Chondrocyte (in vitro differentiated cells): Measurements from ENCODE around the gene NR2C1. TPM values are rescaled to one million over a fixed set of nuclear protein-coding genes. Genes with fewer than 3 reads are reported as not detected.

Experiments
- DNase-seq: peaks from one replicate; pipeline ENCODE4 v3.0.0; 2021; ENCODE audit warnings: mixed read lengths, low spot score
- H3K27ac Mint-ChIP-seq: one replicate; pipeline ENCODE4 v1.8.0; 2021; ENCODE audit warnings: mild to moderate bottlenecking, moderate library complexity, mixed read lengths; ENCODE audit not compliant: unreplicated experiment
- H3K27me3 Mint-ChIP-seq: 2 replicates; pipeline ENCODE4 v1.8.0; 2021; ENCODE audit warnings: low read depth, mixed read lengths
- H3K36me3 Mint-ChIP-seq: 2 replicates; pipeline ENCODE4 v1.8.0; 2021; ENCODE audit warnings: low read depth, mixed read lengths
- H3K4me1 Mint-ChIP-seq: 2 replicates; pipeline ENCODE4 v1.8.0; 2021; ENCODE audit warnings: low read depth, mild to moderate bottlenecking, mixed read lengths
- H3K4me3 Mint-ChIP-seq: one replicate; pipeline ENCODE4 v1.8.0; 2021; ENCODE audit warnings: mild to moderate bottlenecking, moderate library complexity, mixed read lengths; ENCODE audit not compliant: unreplicated experiment
- H3K9me3 Mint-ChIP-seq: 2 replicates; pipeline ENCODE4 v1.8.0; 2021; ENCODE audit warnings: low read depth, mixed read lengths
- total RNA-seq: library from RNA; stranded (reverse); gene quantifications from 3 replicates; pipeline ENCODE4 v1.2.1, GENCODE V29; 2021
- TF ChIP-seq, protein P1 (sequence below): fragments of 200-600 bp; sonication (generic); IDR thresholded peaks from 2 replicates; pipeline ENCODE4 v1.5.0; 2021; ENCODE audit warnings: antibody characterized with exemption, mild to moderate bottlenecking, moderate library complexity

NR2C1 gene
- total RNA-seq, 1 donor from 2014 or later: 29.7 TPM

DNA sequence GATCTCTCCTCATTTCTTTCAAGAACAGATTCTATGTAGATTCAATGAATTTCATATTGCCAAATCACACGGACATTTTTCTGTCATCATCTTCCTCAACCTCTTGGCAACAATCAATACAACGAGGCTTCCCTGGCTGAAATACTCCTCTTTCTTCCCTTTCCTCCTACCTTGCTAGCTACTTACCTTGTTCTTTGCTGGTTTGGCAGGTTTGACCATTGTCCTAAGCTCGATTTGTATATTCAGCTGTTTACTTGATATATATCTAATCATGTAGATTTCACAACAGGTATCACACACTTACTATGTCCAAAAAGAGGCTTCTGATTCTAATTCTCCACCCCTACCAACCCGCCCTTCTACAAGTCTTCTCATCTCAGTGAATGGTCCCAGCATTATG is 93.5 kb downstream of the NR2C1 start:
- peaks cover 23% of the 10 kb centered on the region for H3K4me1 Mint-ChIP-seq
- H3K27ac Mint-ChIP-seq: no peak overlapping the region
- no peaks in the 10 kb centered on the region for H3K9me3 Mint-ChIP-seq
- no peaks in the 10 kb centered on the region for H3K27me3 Mint-ChIP-seq
- no peak overlapping the region for H3K4me3 Mint-ChIP-seq
- TF ChIP-seq, protein P1, sequence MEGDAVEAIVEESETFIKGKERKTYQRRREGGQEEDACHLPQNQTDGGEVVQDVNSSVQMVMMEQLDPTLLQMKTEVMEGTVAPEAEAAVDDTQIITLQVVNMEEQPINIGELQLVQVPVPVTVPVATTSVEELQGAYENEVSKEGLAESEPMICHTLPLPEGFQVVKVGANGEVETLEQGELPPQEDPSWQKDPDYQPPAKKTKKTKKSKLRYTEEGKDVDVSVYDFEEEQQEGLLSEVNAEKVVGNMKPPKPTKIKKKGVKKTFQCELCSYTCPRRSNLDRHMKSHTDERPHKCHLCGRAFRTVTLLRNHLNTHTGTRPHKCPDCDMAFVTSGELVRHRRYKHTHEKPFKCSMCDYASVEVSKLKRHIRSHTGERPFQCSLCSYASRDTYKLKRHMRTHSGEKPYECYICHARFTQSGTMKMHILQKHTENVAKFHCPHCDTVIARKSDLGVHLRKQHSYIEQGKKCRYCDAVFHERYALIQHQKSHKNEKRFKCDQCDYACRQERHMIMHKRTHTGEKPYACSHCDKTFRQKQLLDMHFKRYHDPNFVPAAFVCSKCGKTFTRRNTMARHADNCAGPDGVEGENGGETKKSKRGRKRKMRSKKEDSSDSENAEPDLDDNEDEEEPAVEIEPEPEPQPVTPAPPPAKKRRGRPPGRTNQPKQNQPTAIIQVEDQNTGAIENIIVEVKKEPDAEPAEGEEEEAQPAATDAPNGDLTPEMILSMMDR: no peak
- DNase-seq: no peak
- peaks cover 7% of the 10 kb centered on the region for H3K36me3 Mint-ChIP-seq

DNA sequence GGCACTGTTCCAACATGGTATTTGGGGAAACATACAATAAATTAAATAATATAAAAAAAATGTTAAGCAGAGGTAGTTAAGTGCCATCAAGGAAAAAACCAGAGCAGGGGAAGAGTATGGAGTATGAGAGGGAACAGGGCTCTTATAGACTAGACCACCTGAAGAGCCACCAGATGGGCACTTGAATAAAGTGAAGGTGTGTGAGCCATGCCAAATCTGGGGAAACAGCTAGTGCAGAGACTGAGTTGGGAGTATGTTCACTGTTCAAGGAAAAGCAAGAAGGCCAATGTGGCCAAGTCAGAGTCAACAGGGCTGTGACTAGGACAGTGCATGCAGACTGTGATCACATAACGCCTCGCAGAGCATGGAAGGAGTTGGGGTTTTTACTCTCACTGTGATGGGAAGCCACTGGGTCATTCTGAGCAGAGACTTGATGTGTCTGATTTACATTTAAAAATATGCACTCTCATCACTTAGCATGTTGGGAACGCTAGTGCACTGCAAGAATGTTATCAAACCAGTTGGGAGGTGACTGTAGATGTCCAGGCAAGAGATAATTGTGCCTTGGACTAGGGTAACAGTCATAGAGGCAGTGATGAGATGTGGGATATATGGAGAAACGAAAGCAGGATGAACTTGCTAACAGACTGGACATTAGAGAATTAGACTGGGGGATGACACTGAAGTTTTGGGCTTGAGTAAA is 95.5 kb downstream of the NR2C1 start:
- Mint-ChIP-seq H3K36me3 (peaks cover 5% of the 10 kb centered on the region), H3K4me3 (no peak overlapping the region), H3K9me3 (no peaks in the 10 kb centered on the region), H3K4me1 (peaks cover 8% of the 10 kb centered on the region), H3K27me3 (no peaks in the 10 kb centered on the region), H3K27ac (no peak overlapping the region)
- TF ChIP-seq, protein P1: no peak
- no peak for DNase-seq

GRCh38 chr12:94973221-94973620 is 100.2 kb downstream of the NR2C1 start:
- no peaks in the 10 kb centered on the region for H3K4me1 Mint-ChIP-seq
- TF ChIP-seq, protein P1: no peak
- no peaks in the 10 kb centered on the region for H3K9me3 Mint-ChIP-seq
- no peak for DNase-seq
- no peak overlapping the region for H3K27ac Mint-ChIP-seq
- H3K36me3 Mint-ChIP-seq: peaks cover 11% of the 10 kb centered on the region
- no peaks in the 10 kb centered on the region for H3K27me3 Mint-ChIP-seq
- no peak overlapping the region for H3K4me3 Mint-ChIP-seq

DNA sequence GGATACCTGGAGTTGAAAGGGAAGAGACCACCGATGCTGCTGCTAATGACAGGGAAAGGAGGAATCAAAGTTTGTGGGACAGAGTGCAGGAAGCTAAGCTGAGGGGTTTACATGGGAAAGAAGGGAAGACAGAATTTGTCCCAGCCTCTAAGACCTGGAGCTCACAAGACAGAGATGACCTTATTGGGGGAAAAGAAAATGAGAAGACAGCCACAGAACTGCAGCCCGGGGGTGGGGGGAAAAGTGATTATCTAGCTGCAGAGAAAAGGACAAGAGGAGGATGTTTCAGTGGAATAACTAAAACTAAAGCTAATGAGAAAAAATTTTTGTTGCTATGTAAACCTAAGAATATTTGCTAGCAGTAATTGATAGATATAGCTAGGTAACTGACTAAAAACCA is 100.6 kb downstream of the NR2C1 start:
- Mint-ChIP-seq H3K36me3 (peaks cover 11% of the 10 kb centered on the region), H3K4me3 (no peak overlapping the region), H3K27me3 (no peaks in the 10 kb centered on the region), H3K27ac (no peak overlapping the region), H3K4me1 (no peaks in the 10 kb centered on the region), H3K9me3 (no peaks in the 10 kb centered on the region)
- TF ChIP-seq, protein P1: no peak
- no peak for DNase-seq

DNA sequence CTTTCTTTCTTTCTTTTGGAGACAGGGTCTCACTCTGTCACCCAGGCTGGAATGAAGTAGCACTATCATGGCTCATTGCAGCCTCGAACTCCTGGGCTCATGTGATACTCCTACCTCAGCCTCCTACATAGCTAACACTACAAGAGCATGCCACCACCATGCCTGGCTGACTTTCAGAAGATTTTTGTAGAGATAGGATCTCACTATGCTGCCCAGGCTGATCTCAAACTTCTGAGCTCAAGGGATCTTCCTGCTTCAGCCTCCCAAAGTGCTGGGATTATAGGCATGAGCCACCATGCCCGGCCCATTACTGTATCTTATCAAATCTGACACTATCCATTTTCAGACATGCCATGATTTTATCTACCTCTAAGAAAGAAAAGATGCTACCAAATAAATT is 101.5 kb downstream of the NR2C1 start:
- DNase-seq: no peak
- H3K27me3 Mint-ChIP-seq: no peaks in the 10 kb centered on the region
- H3K4me1 Mint-ChIP-seq: no peaks in the 10 kb centered on the region
- no peak overlapping the region for H3K27ac Mint-ChIP-seq
- TF ChIP-seq, protein P1: no peak
- H3K4me3 Mint-ChIP-seq: no peak overlapping the region
- no peaks in the 10 kb centered on the region for H3K9me3 Mint-ChIP-seq
- H3K36me3 Mint-ChIP-seq: peaks cover 11% of the 10 kb centered on the region
